BE2C (cell line): ENCODE measurements around the gene THSD4.

Experiments used
- DNase-seq: peaks from one replicate; pipeline ENCODE4 v3.0.0-alpha.2; 2020
- H3K27me3 ChIP-seq: fragments of 250-450 bp; sonication (Bioruptor Pico); 2 replicates; pipeline ENCODE4 v1.5.1; 2020; ENCODE audit warnings: mild to moderate bottlenecking
- H3K36me3 ChIP-seq: fragments of 250-450 bp; sonication (Bioruptor Pico); 2 replicates; pipeline ENCODE4 v1.5.1; 2020; ENCODE audit warnings: mild to moderate bottlenecking
- H3K4me1 ChIP-seq: fragments of 250-450 bp; sonication (Bioruptor Pico); 2 replicates; pipeline ENCODE4 v1.5.1; 2020
- H3K4me3 ChIP-seq: 2 replicates; pipeline ENCODE4 v1.5.1; 2011; ENCODE audit warnings: low read depth, low read length
- H3K9me3 ChIP-seq: fragments of 250-450 bp; sonication (Bioruptor Pico); 2 replicates; pipeline ENCODE4 v1.5.1; 2020
- CTCF ChIP-seq: IDR thresholded peaks from 2 replicates; pipeline ENCODE4 v1.5.1; 2012; ENCODE audit warnings: mild to moderate bottlenecking, low read depth, low read length

The THSD4 gene

GRCh38 chr15:71559098-71559497 is 443.8 kb downstream of the THSD4 start:
- H3K36me3 ChIP-seq: no peaks in the 10 kb centered on the region
- H3K4me1 ChIP-seq: no peaks in the 10 kb centered on the region
- no peaks in the 10 kb centered on the region for H3K9me3 ChIP-seq
- DNase-seq: no peak
- no peak overlapping the region for H3K4me3 ChIP-seq
- H3K27me3 ChIP-seq: no peaks in the 10 kb centered on the region; the same call in 1 of the 2 replicates
- no peak for TF ChIP-seq CTCF

- no peaks in the 10 kb centered on the region for H3K36me3 ChIP-seq
- no peak for DNase-seq
- H3K27me3 ChIP-seq: no peaks in the 10 kb centered on the region; the same call in 1 of the 2 replicates
- no peaks in the 10 kb centered on the region for H3K4me1 ChIP-seq
- TF ChIP-seq CTCF: no peak
- no peak overlapping the region for H3K4me3 ChIP-seq
- H3K9me3 ChIP-seq: no peaks in the 10 kb centered on the region
These were observed 444.3 kb downstream of the THSD4 start for GRCh38 chr15:71559616-71560015.

GRCh38 chr15:71562251-71562650 is 447.0 kb downstream of the THSD4 start:
- no peak for TF ChIP-seq CTCF
- no peak for DNase-seq
- no peaks in the 10 kb centered on the region for H3K4me1 ChIP-seq
- no peaks in the 10 kb centered on the region; the same call in 1 of the 2 replicates for H3K27me3 ChIP-seq
- H3K36me3 ChIP-seq: no peaks in the 10 kb centered on the region
- H3K9me3 ChIP-seq: no peaks in the 10 kb centered on the region
- H3K4me3 ChIP-seq: no peak overlapping the region

- no peak overlapping the region for H3K4me3 ChIP-seq
- no peak for DNase-seq
- no peaks in the 10 kb centered on the region; the same call in 1 of the 2 replicates for H3K27me3 ChIP-seq
- no peaks in the 10 kb centered on the region for H3K9me3 ChIP-seq
- no peak for TF ChIP-seq CTCF
- H3K4me1 ChIP-seq: no peaks in the 10 kb centered on the region
- H3K36me3 ChIP-seq: no peaks in the 10 kb centered on the region
These were observed 448.9 kb downstream of the THSD4 start for GRCh38 chr15:71564217-71564616.

- H3K36me3 ChIP-seq: no peaks in the 10 kb centered on the region
- no peaks in the 10 kb centered on the region for H3K27me3 ChIP-seq
- H3K4me3 ChIP-seq: no peak overlapping the region
- no peaks in the 10 kb centered on the region for H3K4me1 ChIP-seq
- no peak for DNase-seq
- no peaks in the 10 kb centered on the region for H3K9me3 ChIP-seq
- no peak for TF ChIP-seq CTCF
These were observed 449.7 kb downstream of the THSD4 start for GRCh38 chr15:71565006-71565405.

- H3K9me3 ChIP-seq: no peaks in the 10 kb centered on the region
- no peaks in the 10 kb centered on the region for H3K27me3 ChIP-seq
- H3K4me1 ChIP-seq: no peaks in the 10 kb centered on the region
- no peaks in the 10 kb centered on the region for H3K36me3 ChIP-seq
- no peak for DNase-seq
- TF ChIP-seq CTCF: no peak
- no peak overlapping the region for H3K4me3 ChIP-seq
These were observed 450.4 kb downstream of the THSD4 start for GRCh38 chr15:71565631-71566160.
